MCF 10A (cell line): Measurements from ENCODE around the gene NPL. TPM values are rescaled to one million over a fixed set of nuclear protein-coding genes. Genes with fewer than 3 reads are reported as not detected.
A peak's percentile ranks its signal among the peaks of the same experiment; 100 is the strongest.

Experiments used
- BruUV-seq: library from RNA; stranded (reverse); fragments of 400-500 nt; replicated peaks from 2 replicates; lab custom pipeline; 2021; lab: Mats Ljungman, UMichigan
- CTCF ChIA-PET: fragments of 300-600 bp; sonication (Branson Sonifier 250); formaldehyde crosslinking; extraction: SDS; loops from one replicate; lab custom pipeline; 2021; ENCODE audit warnings: antibody characterized with exemption, inconsistent platforms; lab: Yijun Ruan, JAX
- POLR2A ChIA-PET: fragments of 300-600, 350-650 bp; sonication (Branson Sonifier 250); formaldehyde crosslinking; extraction: SDS; loops from one replicate; lab custom pipeline; 2020; ENCODE audit warnings: antibody characterized with exemption, inconsistent platforms; lab: Yijun Ruan, JAX
- DNase-seq: peaks from one replicate; pipeline ENCODE4 v3.0.0-alpha.2; 2018; ENCODE audit not compliant: unreplicated experiment
- H3K27ac Mint-ChIP-seq: one replicate; pipeline ENCODE4 v1.8.0; 2022; ENCODE audit warnings: mild to moderate bottlenecking, low read depth, mixed read lengths; ENCODE audit not compliant: unreplicated experiment
- H3K27me3 Mint-ChIP-seq: one replicate; pipeline ENCODE4 v1.8.0; 2022; ENCODE audit warnings: mixed read lengths; ENCODE audit not compliant: insufficient read depth, unreplicated experiment
- H3K36me3 Mint-ChIP-seq: one replicate; pipeline ENCODE4 v1.8.0; 2022; ENCODE audit warnings: mild to moderate bottlenecking, moderate library complexity, mixed read lengths; ENCODE audit not compliant: insufficient read depth, unreplicated experiment
- H3K4me1 Mint-ChIP-seq: one replicate; pipeline ENCODE4 v1.8.0; 2022; ENCODE audit warnings: mixed read lengths; ENCODE audit not compliant: insufficient read depth, unreplicated experiment
- H3K4me3 Mint-ChIP-seq: one replicate; pipeline ENCODE4 v1.8.0; 2022; ENCODE audit warnings: mild to moderate bottlenecking, moderate library complexity, mixed read lengths; ENCODE audit not compliant: unreplicated experiment
- H3K9me3 Mint-ChIP-seq: one replicate; pipeline ENCODE4 v1.8.0; 2022; ENCODE audit warnings: mixed read lengths; ENCODE audit not compliant: unreplicated experiment
- CTCF ChIP-seq: fragments of 200-600 bp; IDR thresholded peaks from one replicate; pipeline ENCODE4 v1.8.0; 2022; ENCODE audit warnings: antibody characterized with exemption, mild to moderate bottlenecking; ENCODE audit not compliant: unreplicated experiment
- intact Hi-C: fragments of 100-400 bp; cut with micrococcal nuclease; formaldehyde crosslinking; loops from 2 replicates; pipeline ENCODE4 v1.14.1; 2022
- total RNA-seq: library from RNA; stranded (reverse); gene quantifications from 2 replicates; pipeline ENCODE4 v1.2.3, GENCODE V29; 2022

Gene NPL
- total RNA-seq, 1 experiment from 2014 or later, result 6.2 TPM

- peak; percentile 72 for DNase-seq
- ChIA-PET POLR2A (interaction anchor here (0.6 to 1.1 kb wide), 2 partner anchors 29 to 441 kb away, joined by 3 read pairs; no protein-coding TSS in a partner anchor), CTCF (interaction anchor here (1.0 kb wide), 1 partner anchor 23 kb away, joined by 3 read pairs; no protein-coding TSS in a partner anchor)
Observed at GRCh38 chr1:182833271-182833670, 43.7 kb downstream of the NPL start.

GRCh38 chr1:182834326-182834725 lies 44.8 kb downstream of the NPL start:
- DNase-seq, result no peak
- intact Hi-C loops, result no loop called here
- Mint-ChIP-seq H3K4me3 (no peak overlapping the region), H3K4me1 (peaks cover 12% of the 10 kb centered on the region), H3K9me3 (no peaks in the 10 kb centered on the region), H3K27me3 (no peaks in the 10 kb centered on the region), H3K27ac (no peak overlapping the region), H3K36me3 (peaks cover 3% of the 10 kb centered on the region)
- ChIA-PET POLR2A (interaction anchor here (0.6 to 1.4 kb wide), 2 partner anchors 9 to 231 kb away, joined by 4 to 6 read pairs; partner anchors contain the start of gene RGS16), CTCF (interaction anchor here (0.6 to 0.9 kb wide), 4 partner anchors 49 to 752 kb away, joined by 3 to 4 read pairs (median 4); no protein-coding TSS in a partner anchor)
- TF ChIP-seq CTCF, result no peak
- BruUV-seq, result no TSS peak

More at GRCh38 chr1:182833271-182833670, 43.7 kb downstream of the NPL start:
- Mint-ChIP-seq H3K4me3 (no peak overlapping the region), H3K4me1 (peaks cover 6% of the 10 kb centered on the region), H3K9me3 (no peaks in the 10 kb centered on the region), H3K27ac (peak overlapping the region; percentile 1), H3K36me3 (no peaks in the 10 kb centered on the region), H3K27me3 (no peaks in the 10 kb centered on the region)
- TF ChIP-seq CTCF, result no peak
- BruUV-seq, result no TSS peak
- intact Hi-C loops, result no loop called here

GRCh38 chr1:182835806-182836205 lies 46.2 kb downstream of the NPL start:
- ChIA-PET POLR2A (no interaction called here), CTCF (interaction anchor here (0.6 kb wide), 1 partner anchor 8 kb away, joined by 3 read pairs; no protein-coding TSS in a partner anchor)
- intact Hi-C loops, result no loop called here
- H3K9me3 Mint-ChIP-seq, result no peaks in the 10 kb centered on the region
- no peak for TF ChIP-seq CTCF
- BruUV-seq, result no TSS peak
- H3K4me3 Mint-ChIP-seq, result no peak overlapping the region
- no peak for DNase-seq
- H3K36me3 Mint-ChIP-seq, result peaks cover 18% of the 10 kb centered on the region
- no peak overlapping the region for H3K27ac Mint-ChIP-seq
- peaks cover 16% of the 10 kb centered on the region for H3K4me1 Mint-ChIP-seq
- H3K27me3 Mint-ChIP-seq, result no peaks in the 10 kb centered on the region

GRCh38 chr1:182839209-182840066 lies 49.9 kb downstream of the NPL start, which contains the start of gene DHX9:
Gene DHX9 (plus strand): TSS chr1:182839347. CDS start chr1:182842567, 3,220 bp downstream.
- Mint-ChIP-seq H3K9me3 (no peaks in the 10 kb centered on the region), H3K36me3 (peaks cover 46% of the 10 kb centered on the region), H3K4me1 (peaks cover 32% of the 10 kb centered on the region), H3K27me3 (no peaks in the 10 kb centered on the region), H3K27ac (peak within 1 kb of the TSS; percentile 80), H3K4me3 (peak within 1 kb of the TSS; percentile 88)
- TF ChIP-seq CTCF, result peak; percentile 17
- ChIA-PET POLR2A (interaction anchor here (0.6 to 2.2 kb wide), 28 partner anchors 9 to 912 kb away, joined by 3 to 21 read pairs (median 4); partner anchors contain the start of gene RNASEL), CTCF (interaction anchor here (0.6 to 1.4 kb wide), 6 partner anchors 18 to 326 kb away, joined by 3 to 4 read pairs (median 3); no protein-coding TSS in a partner anchor)
- TSS peak; percentile 46 for BruUV-seq
- peak; percentile 93 for DNase-seq
- intact Hi-C loops, result loop anchor here (2.0 kb wide), 1 partner anchor 53 kb away; no protein-coding TSS in a partner anchor
